Stomach (tissue), 9 donors: Measurements from ENCODE around the gene CNTNAP5. TPM values are rescaled to one million over a fixed set of nuclear protein-coding genes. Genes with fewer than 3 reads are reported as not detected.
A peak's percentile ranks its signal among the peaks of the same experiment; 100 is the strongest.

Experiments used
- DNase-seq, 2 donors: peaks; one replicate each; pipeline versions ENCODE4 v3.0.0 to v3.0.0-alpha.2; 2013 to 2019
- H3K27ac ChIP-seq, 5 donors: fragments of 200-600 bp in 4 of 5; sonication (generic) in 4 of 5; one replicate each; pipeline ENCODE4 v1.5.1; 2013 to 2019; ENCODE audit warnings: mild to moderate bottlenecking in 1 of 5, moderate library complexity in 1 of 5
- H3K27me3 ChIP-seq, 3 donors: fragments of 200-600 bp; sonication (generic); one replicate each; pipeline ENCODE4 v1.5.1; 2017 to 2019; ENCODE audit warnings: mixed run types in 1 of 3
- H3K36me3 ChIP-seq, 4 donors: fragments of 200-600 bp; sonication (generic); 1 replicate in 3 of 4; 2 replicates in 1 of 4; pipeline ENCODE4 v1.5.1; 2016 to 2019
- H3K4me1 ChIP-seq, 4 donors: fragments of 200-600 bp; sonication (generic); one replicate each; pipeline ENCODE4 v1.5.1; 2016 to 2019
- H3K4me3 ChIP-seq, 4 donors: fragments of 200-600 bp; sonication (generic) in 3 of 4; one replicate each; pipeline ENCODE4 v1.5.1; 2016 to 2019; ENCODE audit warnings: mild to moderate bottlenecking in 1 of 4
- H3K9me3 ChIP-seq, 4 donors: fragments of 200-600 bp; sonication (generic); one replicate each; pipeline ENCODE4 v1.5.1; 2016 to 2019
- EP300 ChIP-seq: sonication (generic); formaldehyde crosslinking; IDR thresholded peaks from one replicate; pipeline ENCODE4 v1.6.1; 2017; ENCODE audit warnings: antibody characterized with exemption
- POLR2A ChIP-seq, 4 donors: fragments of 450-650 bp; IDR thresholded peaks; one replicate each; pipeline ENCODE4 v1.6.1; 2016; ENCODE audit warnings: antibody characterized with exemption in 4 of 4, control low read depth in 2 of 4, mild to moderate bottlenecking in 1 of 4, moderate library complexity in 1 of 4
- POLR2AphosphoS5 ChIP-seq, 3 donors: sonication (generic); formaldehyde crosslinking; IDR thresholded peaks; one replicate each; pipeline ENCODE4 v1.6.1; 2016; ENCODE audit warnings: antibody characterized with exemption in 3 of 3
- WGBS, 5 donors: extraction: QIAGEN DNeasy Blood & Tissue Kit in 3 of 5; methylation state at CpG; one replicate each; pipeline versions ENCODE4 v1.1.5 to v1.1.7; 2013 to 2018; 5-methylcytosine and 5-hydroxymethylcytosine counted together
- intact Hi-C: fragments of 100-400 bp; cut with DNase I; formaldehyde crosslinking; loops from one replicate; pipeline ENCODE4 v1.15.1; 2023; ENCODE audit warnings: low total_unique reads
- polyA plus RNA-seq, 3 donors: library from polyadenylated mRNA; stranded (reverse); fragments of 200-250 nt; gene quantifications; one replicate each; pipeline ENCODE4 v1.2.3, GENCODE V29; 2013
- total RNA-seq, 5 donors: library from RNA; depleted of rRNA; stranded (reverse); fragments of >200 nt; gene quantifications; one replicate each; pipeline versions ENCODE4 v1.1.0 to v1.2.3, GENCODE V29; 2014 to 2016
- TF ChIP-seq, protein P1 (sequence below), 7 experiments: fragments of 450-650 bp in 4 of 7; fragments of 200-600 bp in 3 of 7; sonication (generic) in 3 of 7; IDR thresholded peaks; one replicate each; pipeline ENCODE4 v1.5.1; 2016 to 2019; ENCODE audit warnings: antibody characterized with exemption in 7 of 7, control low read depth in 2 of 7, mild to moderate bottlenecking in 1 of 7
- donor health status: healthy with polysubstance abuse.
- donor health status: Bipolar disorder and iron deficiency.
- donor health status: healthy.

CNTNAP5 gene
- total and polyA plus RNA-seq, 8 donors = 1.3 TPM; not detected in 7

DNA sequence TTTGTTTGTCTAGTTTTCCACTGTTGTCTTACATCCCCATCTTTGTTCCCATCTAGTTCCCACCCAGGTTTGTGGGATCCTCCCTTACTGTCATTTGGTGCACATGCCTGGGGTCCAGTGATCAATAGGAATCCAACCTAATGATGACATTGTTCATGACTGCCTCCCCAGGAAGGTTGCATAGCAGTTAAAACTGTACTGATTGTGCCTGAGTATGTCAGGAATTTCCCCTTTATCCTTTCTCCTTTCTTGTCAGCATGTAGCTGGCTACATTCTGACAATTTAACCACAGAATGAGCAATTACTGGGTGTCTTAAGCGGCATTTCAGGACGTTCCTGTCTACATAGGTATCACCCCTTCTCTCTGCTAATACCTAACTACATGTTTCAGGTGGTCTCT is 653.0 kb downstream of the CNTNAP5 start:
- DNase-seq = no peak
- no peak overlapping the region for H3K27ac ChIP-seq
- H3K4me3 ChIP-seq = no peak overlapping the region
- peaks cover 0 to 8% (median 3%) of the 10 kb centered on the region in 4 donors for H3K9me3 ChIP-seq
- WGBS, 5 donors = 65 to 83% (median 75%) methylated on average over 2 of the region's 2 CpGs
- intact Hi-C loops = no loop called here
- no peaks in the 10 kb centered on the region for H3K36me3 ChIP-seq
- TF ChIP-seq POLR2AphosphoS5 (IDR thresholded peaks at IDR 0.05) = no peak
- TF ChIP-seq, protein P1, sequence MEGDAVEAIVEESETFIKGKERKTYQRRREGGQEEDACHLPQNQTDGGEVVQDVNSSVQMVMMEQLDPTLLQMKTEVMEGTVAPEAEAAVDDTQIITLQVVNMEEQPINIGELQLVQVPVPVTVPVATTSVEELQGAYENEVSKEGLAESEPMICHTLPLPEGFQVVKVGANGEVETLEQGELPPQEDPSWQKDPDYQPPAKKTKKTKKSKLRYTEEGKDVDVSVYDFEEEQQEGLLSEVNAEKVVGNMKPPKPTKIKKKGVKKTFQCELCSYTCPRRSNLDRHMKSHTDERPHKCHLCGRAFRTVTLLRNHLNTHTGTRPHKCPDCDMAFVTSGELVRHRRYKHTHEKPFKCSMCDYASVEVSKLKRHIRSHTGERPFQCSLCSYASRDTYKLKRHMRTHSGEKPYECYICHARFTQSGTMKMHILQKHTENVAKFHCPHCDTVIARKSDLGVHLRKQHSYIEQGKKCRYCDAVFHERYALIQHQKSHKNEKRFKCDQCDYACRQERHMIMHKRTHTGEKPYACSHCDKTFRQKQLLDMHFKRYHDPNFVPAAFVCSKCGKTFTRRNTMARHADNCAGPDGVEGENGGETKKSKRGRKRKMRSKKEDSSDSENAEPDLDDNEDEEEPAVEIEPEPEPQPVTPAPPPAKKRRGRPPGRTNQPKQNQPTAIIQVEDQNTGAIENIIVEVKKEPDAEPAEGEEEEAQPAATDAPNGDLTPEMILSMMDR (IDR thresholded peaks at IDR 0.05) = no peak
- no peak for TF ChIP-seq EP300
- TF ChIP-seq POLR2A (IDR thresholded peaks at IDR 0.05) = no peak
- H3K4me1 ChIP-seq = no peaks in the 10 kb centered on the region
- no peaks in the 10 kb centered on the region for H3K27me3 ChIP-seq

DNA sequence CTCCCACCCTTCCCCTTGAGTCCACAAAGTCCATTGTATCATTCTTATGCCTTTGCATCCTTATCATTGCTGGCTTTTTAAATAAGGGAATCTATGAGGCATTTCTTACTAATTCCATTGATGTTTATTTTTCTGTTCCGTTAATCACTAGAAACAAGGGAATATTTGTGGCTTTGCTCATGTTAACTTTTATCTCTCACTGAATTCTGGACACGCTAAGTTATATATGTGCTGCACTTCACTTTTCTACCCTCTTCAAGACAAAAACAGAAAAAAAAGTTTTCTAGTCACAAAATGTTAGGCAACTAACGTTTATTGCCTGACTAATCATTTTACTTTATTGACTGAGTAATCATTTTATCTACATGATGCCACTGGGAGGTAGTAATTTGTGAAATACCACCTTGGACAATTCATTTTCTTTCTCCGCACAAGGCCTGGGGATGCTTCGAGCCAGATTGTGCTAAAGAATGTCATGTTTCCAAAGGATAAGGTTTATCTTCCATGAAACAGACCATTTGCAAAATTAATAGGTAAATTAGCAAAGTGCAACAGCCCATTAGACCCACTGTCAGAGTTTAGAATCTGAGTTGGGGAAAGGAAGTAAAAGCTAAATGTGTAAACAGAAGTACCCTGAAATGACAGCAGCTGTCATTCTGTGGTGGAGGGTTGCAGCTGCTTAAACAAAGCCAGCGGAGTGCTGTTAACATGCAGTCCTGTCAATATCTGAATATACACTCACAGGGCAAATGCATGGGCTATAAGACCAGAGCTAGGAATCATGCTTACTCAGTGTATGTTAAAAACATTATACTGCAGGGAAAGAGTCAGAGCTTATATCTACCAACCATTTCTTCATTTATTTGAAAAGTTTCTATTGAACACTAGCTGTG is 658.7 kb downstream of the CNTNAP5 start:
- DNase-seq = peak in 1 of 2 donors; percentile 8
- no peak overlapping the region for H3K4me3 ChIP-seq
- intact Hi-C loops = no loop called here
- TF ChIP-seq POLR2A (IDR thresholded peaks at IDR 0.05) = no peak
- no peak for TF ChIP-seq POLR2AphosphoS5 (IDR thresholded peaks at IDR 0.05)
- TF ChIP-seq EP300 = no peak
- TF ChIP-seq, protein P1 (IDR thresholded peaks at IDR 0.05) = no peak
- H3K9me3 ChIP-seq = peaks cover 0 to 13% (median 1%) of the 10 kb centered on the region in 4 donors
- no peaks in the 10 kb centered on the region for H3K27me3 ChIP-seq
- no peaks in the 10 kb centered on the region for H3K36me3 ChIP-seq
- WGBS, 5 donors = 48 to 60% (median 54%) methylated on average over 6 of the region's 6 CpGs
- H3K27ac ChIP-seq = no peak overlapping the region
- H3K4me1 ChIP-seq = no peaks in the 10 kb centered on the region

DNA sequence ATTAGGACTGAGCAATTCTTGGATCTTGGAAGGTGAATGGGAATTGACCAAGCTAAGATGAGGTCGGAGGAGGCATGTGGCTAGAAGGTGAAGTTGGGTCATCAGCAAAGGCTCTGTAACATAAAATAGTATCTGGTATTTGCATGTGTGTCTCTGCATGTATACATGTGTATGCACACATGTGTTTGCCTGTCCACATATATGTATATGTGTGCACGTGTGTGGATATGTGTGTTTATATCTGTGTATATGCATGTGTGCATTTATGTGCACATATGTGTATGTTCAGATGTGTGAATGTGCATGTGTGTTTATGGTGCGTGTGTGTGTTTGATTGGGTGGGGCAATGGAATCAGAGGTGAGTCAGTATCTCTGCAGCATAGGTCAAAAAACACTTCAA is 664.3 kb downstream of the CNTNAP5 start:
- no peaks in the 10 kb centered on the region for H3K4me1 ChIP-seq
- intact Hi-C loops = no loop called here
- H3K36me3 ChIP-seq = no peaks in the 10 kb centered on the region
- 84 to 91% (median 89%) methylated on average over 3 of the region's 3 CpGs for WGBS, 5 donors
- no peak overlapping the region for H3K4me3 ChIP-seq
- peaks cover 3 to 44% (median 21%) of the 10 kb centered on the region in 4 donors for H3K9me3 ChIP-seq
- H3K27me3 ChIP-seq = no peaks in the 10 kb centered on the region
- no peak for DNase-seq
- no peak overlapping the region for H3K27ac ChIP-seq
- TF ChIP-seq, protein P1 (IDR thresholded peaks at IDR 0.05) = no peak
- no peak for TF ChIP-seq POLR2A (IDR thresholded peaks at IDR 0.05)
- no peak for TF ChIP-seq POLR2AphosphoS5 (IDR thresholded peaks at IDR 0.05)

DNA sequence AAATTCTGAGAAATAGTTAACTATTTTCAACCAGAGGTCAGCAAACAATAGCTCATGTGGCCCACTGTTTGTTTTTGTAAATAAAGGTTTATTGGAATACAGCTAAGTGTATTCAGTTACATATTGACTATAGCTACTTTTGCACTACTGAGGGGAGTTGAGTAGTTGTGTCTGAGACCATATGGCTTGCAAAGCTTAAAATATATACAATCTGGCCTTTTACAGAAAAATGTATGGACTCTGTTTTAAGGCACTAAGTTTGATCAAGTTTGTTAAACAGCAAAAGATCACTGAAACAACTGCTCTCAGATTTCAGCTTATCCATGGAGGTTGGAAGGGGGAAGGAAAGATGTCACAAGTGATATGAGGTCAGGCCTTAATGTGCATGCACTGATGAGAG is 667.1 kb downstream of the CNTNAP5 start:
- intact Hi-C loops = no loop called here
- H3K27me3 ChIP-seq = no peaks in the 10 kb centered on the region
- H3K27ac ChIP-seq = no peak overlapping the region
- no peak for DNase-seq
- no peaks in the 10 kb centered on the region for H3K36me3 ChIP-seq
- no peaks in the 10 kb centered on the region for H3K4me1 ChIP-seq
- H3K4me3 ChIP-seq = no peak overlapping the region
- H3K9me3 ChIP-seq = peaks cover 3 to 40% (median 21%) of the 10 kb centered on the region in 4 donors
- no peak for TF ChIP-seq POLR2AphosphoS5 (IDR thresholded peaks at IDR 0.05)
- no peak for TF ChIP-seq POLR2A (IDR thresholded peaks at IDR 0.05)
- no peak for TF ChIP-seq EP300
- TF ChIP-seq, protein P1 (IDR thresholded peaks at IDR 0.05) = no peak
